ENCODE measurements around the gene LRRC4B. TPM values are rescaled to one million over a fixed set of nuclear protein-coding genes. Genes with fewer than 3 reads are reported as not detected.
A peak's percentile ranks its signal among the peaks of the same experiment; 100 is the strongest.

Gene LRRC4B
- polyA plus RNA-seq, 3 donors from 2014 or later = not detected

GRCh38 chr19:50516964-50517703 is 51.1 kb downstream of the LRRC4B start:
- Mint-ChIP-seq H3K27me3 (ENCODE audit: low read depth in 3 of 3) (peaks cover 3 to 5% (median 4%) of the 10 kb centered on the region in 3 donors), H3K36me3 (no peaks in the 10 kb centered on the region), H3K4me1 (no peaks in the 10 kb centered on the region), H3K27ac (no peak overlapping the region), H3K4me3 (no peak overlapping the region), H3K9me3 (no peaks in the 10 kb centered on the region)
- no peak for DNase-seq

- no peak overlapping the region for H3K4me3 Mint-ChIP-seq
- H3K27ac Mint-ChIP-seq = no peak overlapping the region
- H3K9me3 Mint-ChIP-seq = no peaks in the 10 kb centered on the region
- peaks cover 4 to 6% of the 10 kb centered on the region in 2 donors for H3K4me1 Mint-ChIP-seq
- H3K36me3 Mint-ChIP-seq = no peaks in the 10 kb centered on the region
- peaks cover 5 to 8% (median 5%) of the 10 kb centered on the region in 3 donors for H3K27me3 Mint-ChIP-seq (ENCODE audit: low read depth in 3 of 3)
- DNase-seq = no peak
These were observed 51.8 kb downstream of the LRRC4B start for GRCh38 chr19:50516456-50516855.

- Mint-ChIP-seq H3K36me3 (no peaks in the 10 kb centered on the region), H3K27me3 (ENCODE audit: low read depth in 3 of 3) (peaks cover 7 to 10% (median 7%) of the 10 kb centered on the region in 3 donors), H3K27ac (no peak overlapping the region), H3K4me3 (no peak overlapping the region), H3K4me1 (peaks cover 11 to 18% of the 10 kb centered on the region in 2 donors), H3K9me3 (no peaks in the 10 kb centered on the region)
- DNase-seq = no peak
These were observed 53.1 kb downstream of the LRRC4B start for GRCh38 chr19:50515168-50515561.

GRCh38 chr19:50514346-50515167 is 53.7 kb downstream of the LRRC4B start:
- Mint-ChIP-seq H3K27me3 (ENCODE audit: low read depth in 3 of 3) (peaks cover 7 to 10% (median 7%) of the 10 kb centered on the region in 3 donors), H3K27ac (peak overlapping the region in 3 of 6 donors; percentile 39 to 66 (median 45)), H3K4me3 (peak overlapping the region in 2 of 5 donors; percentile 43 to 44), H3K4me1 (peaks cover 11 to 18% of the 10 kb centered on the region in 2 donors), H3K36me3 (no peaks in the 10 kb centered on the region), H3K9me3 (no peaks in the 10 kb centered on the region)
- DNase-seq = no peak

GRCh38 chr19:50513746-50514345 is 54.4 kb downstream of the LRRC4B start, which contains the start of gene ASPDH:
ASPDH (minus strand) TSS chr19:50513913; CDS start chr19:50513823, 90 bp downstream.
- Mint-ChIP-seq H3K27me3 (ENCODE audit: low read depth in 3 of 3) (peaks cover 5 to 10% (median 8%) of the 10 kb centered on the region in 3 donors), H3K4me3 (peak within 1 kb of the TSS in 3 of 5 donors; percentile 43 to 51 (median 44)), H3K9me3 (no peaks in the 10 kb centered on the region), H3K27ac (peak within 1 kb of the TSS in 5 of 6 donors; percentile 39 to 81 (median 74)), H3K36me3 (no peaks in the 10 kb centered on the region), H3K4me1 (peaks cover 14 to 18% of the 10 kb centered on the region in 2 donors)
- no peak for DNase-seq

- Mint-ChIP-seq H3K4me1 (peaks cover 16 to 18% of the 10 kb centered on the region in 2 donors), H3K36me3 (no peaks in the 10 kb centered on the region), H3K27me3 (ENCODE audit: low read depth in 3 of 3) (peaks cover 5 to 10% (median 8%) of the 10 kb centered on the region in 3 donors), H3K9me3 (no peaks in the 10 kb centered on the region), H3K27ac (peak overlapping the region in 3 of 6 donors; percentile 74 to 81 (median 80)), H3K4me3 (peak overlapping the region in 2 of 5 donors; percentile 25 to 51)
- no peak for DNase-seq
These were observed 55.1 kb downstream of the LRRC4B start for GRCh38 chr19:50512999-50513745.

- Mint-ChIP-seq H3K36me3 (no peaks in the 10 kb centered on the region), H3K27ac (peak overlapping the region in 2 of 6 donors; percentile 24 to 94), H3K27me3 (ENCODE audit: low read depth in 3 of 3) (peaks cover 5 to 10% (median 8%) of the 10 kb centered on the region in 3 donors), H3K4me1 (peaks cover 16 to 18% of the 10 kb centered on the region in 2 donors), H3K4me3 (no peak overlapping the region), H3K9me3 (no peaks in the 10 kb centered on the region)
- DNase-seq = no peak
These were observed 55.9 kb downstream of the LRRC4B start for GRCh38 chr19:50512112-50512998.

GRCh38 chr19:50511069-50511822 is 57.0 kb downstream of the LRRC4B start, which contains the start of gene JOSD2:
JOSD2 (minus strand) TSS chr19:50511191; CDS start chr19:50510431, 760 bp downstream.
- Mint-ChIP-seq H3K4me1 (peaks cover 16 to 18% of the 10 kb centered on the region in 2 donors), H3K9me3 (no peaks in the 10 kb centered on the region), H3K27ac (peak within 1 kb of the TSS; percentile 92 to 98 (median 98)), H3K4me3 (peak within 1 kb of the TSS; percentile 88 to 96 (median 90)), H3K27me3 (ENCODE audit: low read depth in 3 of 3) (peaks cover 3 to 10% (median 8%) of the 10 kb centered on the region in 3 donors), H3K36me3 (no peaks in the 10 kb centered on the region)
- DNase-seq = peak; percentile 93 to 96 (median 96)

GRCh38 chr19:50510700-50511068 is 57.6 kb downstream of the LRRC4B start:
- Mint-ChIP-seq H3K36me3 (no peaks in the 10 kb centered on the region), H3K9me3 (no peaks in the 10 kb centered on the region), H3K27ac (peak overlapping the region; percentile 84 to 98 (median 96)), H3K27me3 (ENCODE audit: low read depth in 3 of 3) (peaks cover 3 to 10% (median 8%) of the 10 kb centered on the region in 3 donors), H3K4me3 (peak overlapping the region; percentile 88 to 96 (median 90)), H3K4me1 (peaks cover 16 to 18% of the 10 kb centered on the region in 2 donors)
- no peak for DNase-seq

- peak overlapping the region; percentile 88 to 96 (median 90) for H3K4me3 Mint-ChIP-seq
- no peak for DNase-seq
- H3K4me1 Mint-ChIP-seq = peaks cover 16 to 18% of the 10 kb centered on the region in 2 donors
- H3K27me3 Mint-ChIP-seq (ENCODE audit: low read depth in 3 of 3) = peaks cover 3 to 10% (median 8%) of the 10 kb centered on the region in 3 donors
- H3K27ac Mint-ChIP-seq = peak overlapping the region; percentile 84 to 98 (median 96)
- H3K36me3 Mint-ChIP-seq = no peaks in the 10 kb centered on the region
- H3K9me3 Mint-ChIP-seq = no peaks in the 10 kb centered on the region
These were observed 58.0 kb downstream of the LRRC4B start for GRCh38 chr19:50510121-50510670.

- DNase-seq = no peak
- Mint-ChIP-seq H3K27ac (peak overlapping the region in 4 of 6 donors; percentile 35 to 90 (median 52)), H3K27me3 (ENCODE audit: low read depth in 3 of 3) (peaks cover 2 to 10% (median 7%) of the 10 kb centered on the region in 3 donors), H3K4me1 (peaks cover 16 to 18% of the 10 kb centered on the region in 2 donors), H3K9me3 (no peaks in the 10 kb centered on the region), H3K4me3 (peak overlapping the region in 3 of 5 donors; percentile 36 to 62 (median 45)), H3K36me3 (no peaks in the 10 kb centered on the region)
These were observed 58.9 kb downstream of the LRRC4B start for GRCh38 chr19:50509366-50509765.
